NCI-H1930 (cell line): Measurements from ENCODE around the gene PBX2.
"Not testable (repeated sequence)": the region's sequence is repeated elsewhere in the genome, so short reads cannot be mapped to it uniquely, and the experiment has no call there.

Source experiments
- DNase-seq, 2 experiments: peaks; one replicate each; lab custom pipeline; 2025; lab: John Stamatoyannopoulos, UW

PBX2 gene

GRCh38 chr6:32202186-32202585 lies 12.2 kb upstream of the PBX2 start:
- no peak for DNase-seq

DNA sequence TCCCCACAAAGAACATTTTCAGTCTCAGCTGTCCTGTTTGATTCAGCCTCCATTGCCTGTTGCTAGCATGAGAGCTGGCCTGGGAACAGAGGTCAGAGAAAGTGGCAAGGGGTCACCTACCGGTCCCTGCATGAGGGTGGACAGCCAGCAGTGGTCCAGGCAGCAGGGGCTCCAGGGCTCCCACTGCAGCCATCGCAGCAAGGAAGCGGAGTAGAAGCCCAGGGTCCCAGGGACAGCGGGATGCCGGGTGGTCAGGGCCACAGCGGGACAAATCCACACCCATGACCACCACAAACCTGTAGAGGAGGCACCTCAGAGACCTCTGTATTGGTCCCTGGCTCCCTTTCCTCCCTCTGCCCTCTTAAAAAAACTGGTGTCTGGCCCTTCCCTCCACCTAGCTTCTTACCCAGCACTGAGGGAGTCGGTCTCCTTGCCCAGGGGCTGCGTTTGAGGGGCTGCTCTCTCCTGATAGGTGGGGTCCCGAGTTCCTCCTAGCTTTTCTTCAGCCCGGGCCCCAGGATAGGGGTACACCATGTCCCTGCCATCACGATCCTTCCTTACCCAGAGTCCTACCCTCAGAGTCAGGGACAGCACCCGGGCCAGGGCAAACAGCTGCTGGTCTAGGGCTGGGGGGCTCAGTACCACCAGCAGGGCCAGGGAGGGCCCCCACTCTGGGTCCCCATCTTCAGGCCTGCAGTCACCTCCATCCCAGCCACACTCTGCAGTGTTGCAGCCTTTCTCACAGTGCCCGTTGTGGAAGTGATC lies 10.9 kb upstream of the PBX2 start:
- DNase-seq: no peak

GRCh38 chr6:32198866-32199265 lies 8.9 kb upstream of the PBX2 start:
- no peak for DNase-seq

DNA sequence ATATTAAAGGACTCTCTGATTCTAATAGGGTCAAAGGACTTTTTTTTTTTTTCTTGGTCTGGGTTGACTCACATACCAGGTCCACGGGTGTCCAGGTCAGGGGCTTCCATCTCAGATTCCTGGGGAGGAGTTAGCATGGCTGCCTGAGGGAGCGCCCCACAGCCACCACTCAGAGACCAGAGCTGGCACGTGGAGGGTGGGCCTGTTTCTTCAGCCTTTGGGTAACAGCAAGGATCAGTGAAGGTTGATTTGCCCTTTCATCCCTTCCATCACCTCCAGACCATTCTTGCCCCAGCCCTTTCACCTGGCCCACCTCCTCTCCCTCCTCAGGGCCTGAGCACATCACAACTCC lies 8.3 kb upstream of the PBX2 start:
- no peak for DNase-seq

DNA sequence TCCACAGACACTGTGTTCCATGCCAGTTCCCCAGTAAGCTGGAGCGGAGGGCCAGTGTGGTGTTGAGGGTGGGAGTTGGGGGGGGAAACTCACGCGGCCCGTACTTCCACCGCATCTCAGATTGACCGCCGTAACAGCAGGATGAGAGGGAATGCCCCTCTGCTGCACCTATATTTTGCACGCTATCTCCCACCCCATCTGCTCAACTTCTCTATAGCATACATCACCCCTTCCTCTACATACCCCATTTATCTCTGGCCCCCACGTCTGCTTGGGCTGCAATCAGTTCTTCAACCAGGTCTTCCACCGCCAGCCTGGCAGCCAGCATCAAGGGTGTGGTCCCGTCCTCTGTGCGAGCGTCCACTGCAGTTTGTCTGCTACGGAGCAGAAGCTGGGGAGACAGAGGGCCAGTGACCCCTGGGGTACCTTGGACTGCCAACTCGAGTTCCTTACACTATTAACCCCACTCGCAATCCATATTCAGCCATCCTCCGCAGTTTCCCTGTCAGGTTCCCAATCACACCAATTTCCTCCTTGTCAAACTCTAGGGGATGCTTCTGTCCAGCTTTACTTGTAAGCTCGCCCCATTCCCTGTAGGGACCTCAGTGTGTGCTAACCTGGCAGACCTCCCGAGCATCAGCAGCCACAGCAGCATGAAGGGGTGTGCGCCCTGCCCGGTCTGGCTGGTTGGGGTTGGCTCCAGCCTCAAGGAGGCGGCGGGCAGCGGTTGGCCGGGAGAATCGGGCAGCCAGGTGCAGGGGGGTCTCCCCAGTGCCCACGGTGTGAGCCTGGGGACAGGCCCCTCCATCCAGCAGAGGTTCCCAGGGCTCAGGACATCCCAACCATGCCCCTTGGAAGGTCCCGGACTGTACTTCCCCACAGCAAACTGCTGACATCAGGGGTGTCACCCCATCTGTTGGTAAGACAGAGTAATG lies 6.9 kb upstream of the PBX2 start:
- no peak for DNase-seq

GRCh38 chr6:32195902-32196681 lies 6.1 kb upstream of the PBX2 start:
- DNase-seq: peak; percentile 88 to 89

- DNase-seq: peak; percentile 99 to 100
Observed at GRCh38 chr6:32195652-32195901, 5.6 kb upstream of the PBX2 start.

- no peak for DNase-seq
Observed at GRCh38 chr6:32194825-32195651, 5.0 kb upstream of the PBX2 start.

DNA sequence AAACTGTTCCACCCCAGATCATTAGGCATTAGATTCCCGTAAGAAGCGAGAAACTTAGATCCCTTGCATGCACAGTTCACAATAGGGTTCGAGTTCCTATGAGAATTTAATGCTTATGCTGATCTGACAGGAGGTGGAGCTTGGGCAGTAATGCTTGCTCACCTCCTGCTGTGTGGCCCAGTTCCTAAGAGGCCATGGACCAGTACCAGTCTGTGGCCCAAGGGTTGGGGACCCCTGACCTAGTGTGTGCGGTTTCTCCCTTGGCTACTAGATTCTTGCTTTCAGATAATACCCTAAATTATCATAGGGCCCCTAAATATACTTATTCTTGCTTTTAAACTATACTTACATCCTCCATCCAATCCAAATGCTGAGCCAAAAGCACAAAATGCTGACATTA lies 4.4 kb upstream of the PBX2 start:
- DNase-seq: no peak

DNA sequence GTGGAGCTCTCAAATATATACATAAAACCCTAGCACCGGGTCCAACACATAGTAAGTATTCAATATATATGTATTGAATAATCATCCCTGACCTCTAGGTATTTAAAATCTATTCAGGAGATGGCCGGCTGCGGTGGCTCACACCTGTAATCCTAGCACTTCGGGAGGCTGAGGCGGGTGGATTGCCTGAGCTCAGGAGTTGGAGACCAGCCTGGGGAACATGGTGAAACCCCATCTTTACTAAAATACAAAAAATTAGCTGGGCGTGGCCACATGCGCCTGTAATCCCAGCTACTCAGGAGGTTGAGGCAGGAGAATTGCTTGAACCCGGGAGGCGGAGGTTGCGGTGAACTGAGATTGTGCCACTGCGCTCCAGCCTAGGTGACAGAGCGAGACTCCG lies 3.1 kb upstream of the PBX2 start:
- DNase-seq: not testable (repeated sequence)

- DNase-seq: no peak
Observed at GRCh38 chr6:32192608-32193039, 2.6 kb upstream of the PBX2 start, which contains the start of gene GPSM3. TSS of gene GPSM3 (minus strand) at chr6:32192643. CDS start at chr6:32192513, 130 bp downstream.

DNA sequence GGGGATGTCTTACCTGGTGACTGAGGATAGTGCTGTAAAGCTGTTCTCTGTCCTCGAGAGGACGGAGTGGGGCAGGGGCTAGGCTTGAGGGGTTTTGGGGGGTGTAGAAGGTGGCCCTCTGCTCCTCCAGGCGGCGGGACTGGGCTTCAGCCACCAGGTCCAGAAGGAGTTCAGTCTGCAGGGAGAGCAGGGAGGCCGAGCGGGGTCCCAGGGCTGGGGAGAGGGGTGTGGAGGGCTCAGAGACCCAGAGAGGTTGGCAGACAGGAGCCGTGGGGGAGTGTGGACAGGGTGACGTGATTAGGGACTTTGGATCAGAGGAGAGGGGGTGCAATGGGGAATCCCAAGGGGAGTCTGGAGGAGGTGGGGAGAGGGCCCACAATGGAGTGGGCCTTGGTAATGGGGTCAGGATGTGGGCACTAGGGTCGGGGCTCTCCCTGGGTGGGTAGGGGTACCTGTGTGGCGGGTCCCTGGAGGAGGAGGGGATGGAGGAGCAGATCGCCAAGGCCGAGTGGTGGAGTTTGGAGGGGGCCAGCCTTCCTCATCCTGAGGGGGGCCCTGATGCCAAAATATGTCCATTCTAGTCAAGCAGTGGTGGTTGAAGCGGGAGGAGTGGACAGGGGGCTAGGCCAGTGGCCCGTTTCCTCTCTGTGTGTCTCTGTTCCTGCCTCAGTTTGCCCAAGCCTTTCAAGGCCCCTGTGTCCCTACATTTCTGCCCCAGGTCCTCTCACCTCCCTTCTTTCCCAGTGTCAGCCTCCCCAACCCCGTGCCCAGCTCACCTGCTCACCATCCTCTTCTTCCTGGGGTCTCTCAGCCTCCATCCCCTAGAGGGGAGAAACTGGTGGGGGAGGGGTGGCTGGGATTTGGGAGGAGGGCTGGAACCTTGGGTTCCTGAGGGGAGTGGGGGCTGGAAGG lies 1.9 kb upstream of the PBX2 start:
- DNase-seq: no peak

DNA sequence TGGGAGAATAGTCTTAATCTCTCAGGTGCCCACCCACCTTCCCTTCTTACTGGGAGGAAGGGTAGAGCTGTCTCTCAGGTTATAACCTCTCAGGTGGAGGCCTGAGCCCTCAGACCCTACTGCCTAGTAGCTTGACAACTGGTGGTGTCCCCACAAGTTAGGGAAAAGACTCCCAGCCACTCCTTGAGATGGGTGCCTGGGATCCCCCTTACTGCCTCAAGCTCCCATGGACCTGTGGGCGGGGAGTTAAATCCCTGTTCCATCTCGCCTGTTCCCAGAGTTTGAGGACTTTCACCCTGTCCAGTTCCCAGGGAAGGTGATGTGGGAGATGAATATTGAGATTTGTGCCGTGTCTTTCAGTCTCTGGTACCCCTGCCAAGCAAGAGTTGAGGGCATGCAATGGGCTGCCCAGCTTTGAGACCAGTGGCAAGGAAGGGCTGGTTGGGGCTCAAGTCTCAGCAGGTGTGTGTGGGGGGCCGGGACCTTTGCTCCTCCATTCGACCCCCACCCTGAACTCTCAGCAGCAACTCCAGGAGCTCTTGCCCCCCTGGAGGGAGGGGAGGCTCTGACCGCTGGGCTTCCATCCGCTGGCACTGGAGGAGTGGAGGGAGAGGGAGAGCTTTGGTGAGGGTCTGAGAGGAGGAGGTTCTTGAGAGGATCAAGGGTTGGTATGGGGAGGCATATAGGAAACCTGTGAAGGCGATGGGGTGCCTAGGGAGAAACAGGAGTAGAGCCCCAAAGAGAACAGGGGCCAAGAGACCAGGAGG lies 1.1 kb upstream of the PBX2 start:
- DNase-seq: no peak

GRCh38 chr6:32189742-32190053 lies 304 bp downstream of the PBX2 start:
- DNase-seq: no peak

GRCh38 chr6:32189069-32189741 lies 797 bp downstream of the PBX2 start:
- no peak for DNase-seq

DNA sequence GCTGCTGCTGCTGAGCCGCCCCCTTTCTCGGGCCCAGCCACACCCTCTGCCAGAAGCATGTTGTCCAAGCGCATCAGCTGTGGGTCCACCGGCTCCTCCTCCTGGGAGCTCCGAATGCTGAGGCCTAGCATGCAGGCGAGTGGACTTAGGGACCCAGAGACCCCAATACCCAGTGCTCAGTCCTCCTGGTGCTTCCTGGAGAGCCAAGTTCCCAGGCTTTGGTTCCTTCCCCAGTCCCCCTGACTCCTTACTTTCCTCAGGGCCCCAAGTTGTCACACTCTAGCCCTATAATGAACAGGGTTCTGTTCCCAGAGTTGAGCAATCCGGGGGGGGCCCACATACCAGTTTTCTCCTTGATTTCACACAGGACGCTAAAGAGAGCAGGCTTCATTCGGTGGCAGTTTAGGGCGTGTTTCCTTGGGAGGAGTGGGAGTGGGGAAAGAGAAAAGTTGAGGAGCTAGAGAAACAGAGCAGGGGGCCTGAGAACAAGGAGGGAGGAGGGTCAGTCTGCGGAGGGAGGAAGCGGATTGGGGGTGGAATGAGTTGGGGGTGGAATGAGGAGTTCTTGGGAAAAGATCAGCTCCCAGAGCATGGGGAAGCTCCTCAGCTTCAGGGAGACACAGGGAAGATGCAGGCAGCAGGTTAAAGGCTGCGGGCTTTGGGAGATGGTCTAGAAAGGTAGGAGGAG lies 1.5 kb downstream of the PBX2 start:
- no peak for DNase-seq

DNA sequence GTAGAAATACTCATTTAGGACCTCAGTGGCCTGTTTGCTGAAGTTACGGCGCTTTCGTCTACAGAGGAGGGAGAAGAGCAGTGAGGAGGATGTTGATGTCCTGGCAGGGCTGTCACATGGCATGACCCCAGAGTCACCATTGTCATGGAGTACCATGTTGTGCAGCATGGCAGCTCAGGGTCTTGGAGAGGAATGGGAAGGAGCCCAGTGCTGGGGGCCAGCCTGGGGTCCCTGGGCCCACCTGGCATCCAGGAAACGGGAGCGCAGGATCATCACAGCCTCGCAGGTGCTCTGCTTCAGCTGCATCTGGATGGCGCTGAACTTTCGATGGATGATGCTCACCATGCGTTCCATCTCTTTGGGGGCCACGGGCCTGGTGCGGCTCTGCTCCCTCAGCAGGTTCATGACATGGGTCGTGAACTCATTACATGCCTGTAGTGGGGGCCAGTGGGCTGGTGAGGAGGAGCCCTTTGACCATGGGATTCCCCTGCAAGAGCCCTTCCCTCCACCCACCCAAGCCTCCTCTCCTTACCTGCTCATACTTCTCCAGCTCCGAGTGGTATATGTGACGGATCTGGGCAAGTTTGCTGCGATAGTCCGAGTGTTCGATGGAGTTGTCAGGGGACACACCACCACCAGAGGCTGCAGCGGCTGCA lies 2.1 kb downstream of the PBX2 start:
- not testable (repeated sequence) for DNase-seq

DNA sequence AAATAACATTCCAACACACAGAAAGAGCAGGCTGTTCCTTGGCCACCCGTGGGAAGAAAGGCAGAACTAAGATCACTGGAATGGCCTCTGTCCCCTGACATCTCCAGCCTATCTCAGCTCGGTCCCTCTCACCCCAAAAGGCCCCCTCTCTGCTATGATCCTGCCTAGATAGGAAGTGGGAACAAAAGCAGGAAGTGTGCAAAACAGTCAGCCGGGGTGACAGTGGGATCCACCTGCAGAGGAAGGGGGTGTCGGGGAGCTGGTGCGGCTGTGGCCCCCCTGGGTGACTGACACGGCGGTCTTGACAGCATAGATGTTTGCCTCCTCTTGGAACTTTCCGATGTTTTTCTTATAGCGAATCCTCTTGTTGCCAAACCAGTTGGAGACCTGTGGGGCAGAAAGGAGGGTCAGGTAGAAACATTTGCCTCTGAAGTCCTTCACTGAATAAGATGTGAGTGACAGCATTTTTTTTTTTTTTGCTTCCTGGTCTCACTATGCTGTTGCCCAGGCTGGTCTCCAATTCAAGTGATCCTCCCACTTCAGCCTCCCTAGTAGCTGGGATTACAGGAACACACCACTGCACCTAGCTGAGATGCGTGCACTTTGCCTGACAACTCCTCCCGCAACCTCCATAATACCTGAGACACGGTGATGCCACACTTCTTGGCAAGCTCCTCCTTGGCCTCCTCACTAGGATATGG lies 2.8 kb downstream of the PBX2 start:
- no peak for DNase-seq
